Stomach (tissue), 9 donors: ENCODE measurements around the gene MCTP2. TPM values are rescaled to one million over a fixed set of nuclear protein-coding genes. Genes with fewer than 3 reads are reported as not detected.

Experiments used
- DNase-seq, 2 donors: peaks; one replicate each; pipeline versions ENCODE4 v3.0.0 to v3.0.0-alpha.2; 2013 to 2019
- H3K27ac ChIP-seq, 5 donors: fragments of 200-600 bp in 4 of 5; sonication (generic) in 4 of 5; one replicate each; pipeline ENCODE4 v1.5.1; 2013 to 2019; ENCODE audit warnings: mild to moderate bottlenecking in 1 of 5, moderate library complexity in 1 of 5
- H3K27me3 ChIP-seq, 3 donors: fragments of 200-600 bp; sonication (generic); one replicate each; pipeline ENCODE4 v1.5.1; 2017 to 2019; ENCODE audit warnings: mixed run types in 1 of 3
- H3K36me3 ChIP-seq, 4 donors: fragments of 200-600 bp; sonication (generic); 1 replicate in 3 of 4; 2 replicates in 1 of 4; pipeline ENCODE4 v1.5.1; 2016 to 2019
- H3K4me1 ChIP-seq, 4 donors: fragments of 200-600 bp; sonication (generic); one replicate each; pipeline ENCODE4 v1.5.1; 2016 to 2019
- H3K4me3 ChIP-seq, 4 donors: fragments of 200-600 bp; sonication (generic) in 3 of 4; one replicate each; pipeline ENCODE4 v1.5.1; 2016 to 2019; ENCODE audit warnings: mild to moderate bottlenecking in 1 of 4
- H3K9me3 ChIP-seq, 4 donors: fragments of 200-600 bp; sonication (generic); one replicate each; pipeline ENCODE4 v1.5.1; 2016 to 2019
- EP300 ChIP-seq: sonication (generic); formaldehyde crosslinking; IDR thresholded peaks from one replicate; pipeline ENCODE4 v1.6.1; 2017; ENCODE audit warnings: antibody characterized with exemption
- POLR2A ChIP-seq, 4 donors: fragments of 450-650 bp; IDR thresholded peaks; one replicate each; pipeline ENCODE4 v1.6.1; 2016; ENCODE audit warnings: antibody characterized with exemption in 4 of 4, control low read depth in 2 of 4, mild to moderate bottlenecking in 1 of 4, moderate library complexity in 1 of 4
- POLR2AphosphoS5 ChIP-seq, 3 donors: sonication (generic); formaldehyde crosslinking; IDR thresholded peaks; one replicate each; pipeline ENCODE4 v1.6.1; 2016; ENCODE audit warnings: antibody characterized with exemption in 3 of 3
- WGBS, 5 donors: extraction: QIAGEN DNeasy Blood & Tissue Kit in 3 of 5; methylation state at CpG; one replicate each; pipeline versions ENCODE4 v1.1.5 to v1.1.7; 2013 to 2018; 5-methylcytosine and 5-hydroxymethylcytosine counted together
- intact Hi-C: fragments of 100-400 bp; cut with DNase I; formaldehyde crosslinking; loops from one replicate; pipeline ENCODE4 v1.15.1; 2023; ENCODE audit warnings: low total_unique reads
- polyA plus RNA-seq, 3 donors: library from polyadenylated mRNA; stranded (reverse); fragments of 200-250 nt; gene quantifications; one replicate each; pipeline ENCODE4 v1.2.3, GENCODE V29; 2013
- total RNA-seq, 5 donors: library from RNA; depleted of rRNA; stranded (reverse); fragments of >200 nt; gene quantifications; one replicate each; pipeline versions ENCODE4 v1.1.0 to v1.2.3, GENCODE V29; 2014 to 2016
- TF ChIP-seq, protein P1 (sequence below), 7 experiments: fragments of 450-650 bp in 4 of 7; fragments of 200-600 bp in 3 of 7; sonication (generic) in 3 of 7; IDR thresholded peaks; one replicate each; pipeline ENCODE4 v1.5.1; 2016 to 2019; ENCODE audit warnings: antibody characterized with exemption in 7 of 7, control low read depth in 2 of 7, mild to moderate bottlenecking in 1 of 7
- donor health status: healthy with polysubstance abuse.
- donor health status: Bipolar disorder and iron deficiency.
- donor health status: healthy.

MCTP2 gene
- total and polyA plus RNA-seq, 8 donors: 2.8 to 62.4 (median 15.4) TPM

DNA sequence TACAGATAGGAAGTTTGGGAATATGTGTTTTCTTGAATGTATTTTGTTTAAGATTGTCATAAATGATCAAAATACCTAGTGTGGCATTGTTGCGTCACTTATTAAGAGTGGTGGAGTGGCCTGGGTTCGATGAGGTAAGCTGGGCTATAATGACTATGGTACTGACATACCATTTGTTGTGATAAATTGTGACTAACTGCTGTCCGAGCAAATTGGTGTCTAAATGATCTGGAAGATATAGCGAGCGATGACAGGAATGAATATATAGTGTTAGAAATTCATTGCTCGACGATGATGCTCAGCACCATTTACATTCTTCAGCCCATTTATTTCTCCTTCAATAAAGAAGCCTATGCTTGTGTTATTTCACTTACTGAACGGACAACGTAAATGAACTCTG, 123.3 kb downstream of the MCTP2 start:
- no peaks in the 10 kb centered on the region for H3K9me3 ChIP-seq
- intact Hi-C loops: no loop called here
- peaks cover 0 to 34% (median 18%) of the 10 kb centered on the region in 4 donors for H3K36me3 ChIP-seq
- H3K27ac ChIP-seq: no peak overlapping the region
- no peaks in the 10 kb centered on the region for H3K4me1 ChIP-seq
- DNase-seq: no peak
- TF ChIP-seq POLR2A (IDR thresholded peaks at IDR 0.05) (no peak), EP300 (no peak), POLR2AphosphoS5 (IDR thresholded peaks at IDR 0.05) (no peak)
- TF ChIP-seq, protein P1, sequence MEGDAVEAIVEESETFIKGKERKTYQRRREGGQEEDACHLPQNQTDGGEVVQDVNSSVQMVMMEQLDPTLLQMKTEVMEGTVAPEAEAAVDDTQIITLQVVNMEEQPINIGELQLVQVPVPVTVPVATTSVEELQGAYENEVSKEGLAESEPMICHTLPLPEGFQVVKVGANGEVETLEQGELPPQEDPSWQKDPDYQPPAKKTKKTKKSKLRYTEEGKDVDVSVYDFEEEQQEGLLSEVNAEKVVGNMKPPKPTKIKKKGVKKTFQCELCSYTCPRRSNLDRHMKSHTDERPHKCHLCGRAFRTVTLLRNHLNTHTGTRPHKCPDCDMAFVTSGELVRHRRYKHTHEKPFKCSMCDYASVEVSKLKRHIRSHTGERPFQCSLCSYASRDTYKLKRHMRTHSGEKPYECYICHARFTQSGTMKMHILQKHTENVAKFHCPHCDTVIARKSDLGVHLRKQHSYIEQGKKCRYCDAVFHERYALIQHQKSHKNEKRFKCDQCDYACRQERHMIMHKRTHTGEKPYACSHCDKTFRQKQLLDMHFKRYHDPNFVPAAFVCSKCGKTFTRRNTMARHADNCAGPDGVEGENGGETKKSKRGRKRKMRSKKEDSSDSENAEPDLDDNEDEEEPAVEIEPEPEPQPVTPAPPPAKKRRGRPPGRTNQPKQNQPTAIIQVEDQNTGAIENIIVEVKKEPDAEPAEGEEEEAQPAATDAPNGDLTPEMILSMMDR (IDR thresholded peaks at IDR 0.05): no peak
- WGBS, 5 donors: 93 to 98% (median 95%) methylated on average over 9 of the region's 9 CpGs
- no peak overlapping the region for H3K4me3 ChIP-seq
- no peaks in the 10 kb centered on the region for H3K27me3 ChIP-seq

DNA sequence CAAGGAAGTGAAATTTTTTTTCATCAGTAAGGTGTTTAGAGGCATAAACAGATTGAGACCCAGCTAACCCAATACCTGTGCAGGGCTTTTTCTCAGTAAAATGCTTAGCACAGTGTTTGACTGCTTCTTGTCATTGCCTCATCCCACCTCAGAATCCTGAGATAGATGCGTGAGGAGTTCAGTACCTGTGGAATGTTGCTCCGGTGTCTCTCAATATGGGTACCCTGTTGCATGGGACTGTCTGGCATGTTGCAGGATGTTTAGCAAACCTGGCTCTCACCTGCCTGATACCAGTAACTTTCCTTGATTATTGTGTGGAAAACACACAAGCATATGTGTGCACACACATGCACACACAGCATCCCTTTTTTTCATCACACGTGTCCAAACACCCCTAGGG, 128.4 kb downstream of the MCTP2 start:
- TF ChIP-seq EP300: no peak

DNA sequence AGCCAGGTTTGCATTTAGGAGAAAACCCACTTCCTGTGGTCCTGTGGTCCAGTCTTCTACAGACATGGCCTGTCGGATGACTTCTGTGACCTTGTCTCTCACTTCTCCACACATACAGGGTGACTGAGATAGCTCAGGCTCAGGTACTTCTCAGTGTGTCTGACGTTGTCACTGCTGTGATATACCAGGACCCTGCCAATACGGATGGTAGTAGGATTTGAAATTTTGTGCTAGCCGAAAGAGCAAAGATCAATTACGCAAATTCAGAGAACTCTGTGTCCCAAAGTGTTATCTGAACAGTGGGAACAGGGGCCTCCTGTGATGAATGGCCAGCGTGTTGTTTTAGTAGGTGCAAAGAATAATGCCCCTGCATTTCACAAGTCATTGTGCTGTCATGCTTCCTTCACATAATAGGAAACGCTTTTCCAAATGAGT, 128.9 kb downstream of the MCTP2 start:
- 81 to 91% (median 84%) methylated on average over 7 of the region's 7 CpGs for WGBS, 5 donors
- H3K27me3 ChIP-seq: no peaks in the 10 kb centered on the region
- intact Hi-C loops: no loop called here
- H3K36me3 ChIP-seq: peaks cover 0 to 29% (median 17%) of the 10 kb centered on the region in 4 donors
- H3K27ac ChIP-seq: no peak overlapping the region
- no peak for DNase-seq
- no peak for TF ChIP-seq POLR2A (IDR thresholded peaks at IDR 0.05)
- TF ChIP-seq, protein P1 (IDR thresholded peaks at IDR 0.05): no peak
- no peak for TF ChIP-seq POLR2AphosphoS5 (IDR thresholded peaks at IDR 0.05)
- TF ChIP-seq EP300: no peak
- H3K9me3 ChIP-seq: no peaks in the 10 kb centered on the region
- H3K4me3 ChIP-seq: no peak overlapping the region
- no peaks in the 10 kb centered on the region for H3K4me1 ChIP-seq

More for the DNA sequence above, 128.4 kb downstream of the MCTP2 start:
- no peaks in the 10 kb centered on the region for H3K9me3 ChIP-seq
- no peak overlapping the region for H3K27ac ChIP-seq
- WGBS, 5 donors: 93 to 97% (median 93%) methylated on average over 3 of the region's 3 CpGs
- H3K4me1 ChIP-seq: no peaks in the 10 kb centered on the region
- no peak overlapping the region for H3K4me3 ChIP-seq
- peaks cover 0 to 29% (median 17%) of the 10 kb centered on the region in 4 donors for H3K36me3 ChIP-seq
- intact Hi-C loops: no loop called here
- no peaks in the 10 kb centered on the region for H3K27me3 ChIP-seq
- no peak for DNase-seq

DNA sequence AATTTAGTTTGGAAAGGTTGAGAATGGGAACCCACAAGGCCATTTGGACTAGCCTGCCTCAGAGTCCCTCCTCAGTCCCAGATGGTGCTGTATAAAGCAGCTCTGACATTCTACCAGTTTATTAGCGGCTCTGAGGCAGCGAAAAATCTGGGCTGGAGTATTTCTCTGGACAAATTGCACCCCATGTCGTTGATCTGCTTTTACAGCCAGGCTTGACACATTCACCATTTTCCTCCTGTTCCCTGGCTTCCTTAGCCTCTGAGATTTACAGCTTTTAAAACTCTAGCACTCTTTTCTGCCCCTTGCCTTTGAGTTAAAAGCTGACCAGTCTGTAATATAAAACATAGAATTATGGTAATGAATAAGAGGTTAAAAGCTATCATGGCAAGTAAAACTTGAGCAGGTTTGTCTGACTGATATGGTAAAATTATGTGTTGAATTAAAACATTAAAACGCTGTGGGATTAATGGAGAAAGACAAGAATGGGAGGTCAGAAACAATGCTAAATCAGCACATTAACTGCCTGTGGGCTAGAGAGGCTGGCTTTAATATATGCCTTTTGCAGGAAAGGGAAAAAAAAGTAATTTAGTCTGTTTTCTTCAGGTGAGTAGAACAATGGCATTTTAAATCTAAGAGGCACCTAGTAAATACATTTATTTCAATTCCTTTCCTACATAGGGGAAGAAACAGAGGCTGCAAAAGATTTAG, 131.2 kb downstream of the MCTP2 start:
- DNase-seq: no peak
- no peaks in the 10 kb centered on the region for H3K27me3 ChIP-seq
- H3K4me3 ChIP-seq: no peak overlapping the region
- TF ChIP-seq, protein P1 (IDR thresholded peaks at IDR 0.05): no peak
- no peak for TF ChIP-seq POLR2A (IDR thresholded peaks at IDR 0.05)
- no peak for TF ChIP-seq POLR2AphosphoS5 (IDR thresholded peaks at IDR 0.05)
- no peak for TF ChIP-seq EP300
- intact Hi-C loops: no loop called here
- no peaks in the 10 kb centered on the region for H3K9me3 ChIP-seq
- 74 to 89% (median 81%) methylated on average over 4 of the region's 4 CpGs for WGBS, 5 donors
- H3K36me3 ChIP-seq: peaks cover 0 to 34% (median 19%) of the 10 kb centered on the region in 4 donors
- H3K27ac ChIP-seq: no peak overlapping the region
- H3K4me1 ChIP-seq: no peaks in the 10 kb centered on the region

DNA sequence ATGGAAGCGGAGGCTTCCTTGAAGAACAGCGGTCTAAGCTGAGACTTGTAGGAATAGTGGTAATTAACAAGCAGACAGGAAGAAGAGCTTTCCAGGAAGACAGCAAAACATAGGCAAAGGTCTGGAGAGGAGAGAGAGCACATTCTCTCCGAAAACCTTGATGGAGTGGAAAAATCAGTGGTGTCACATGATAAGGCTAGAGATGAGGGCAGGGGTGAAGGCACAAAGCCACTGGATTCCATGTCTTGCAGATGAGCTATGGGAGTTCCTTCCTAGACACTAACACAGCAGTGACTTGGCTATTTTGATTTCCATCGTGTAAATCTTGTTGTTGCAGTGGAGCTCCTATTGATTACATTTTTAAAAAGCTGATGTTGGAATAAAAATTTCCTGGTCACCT, 132.0 kb downstream of the MCTP2 start:
- Histone ChIP-seq H3K27me3 (no peaks in the 10 kb centered on the region), H3K4me3 (no peak overlapping the region), H3K27ac (no peak overlapping the region), H3K4me1 (no peaks in the 10 kb centered on the region), H3K9me3 (no peaks in the 10 kb centered on the region), H3K36me3 (peaks cover 0 to 40% (median 27%) of the 10 kb centered on the region in 4 donors)
- 83 to 93% (median 86%) methylated on average over 4 of the region's 4 CpGs for WGBS, 5 donors
- no peak for DNase-seq
- intact Hi-C loops: no loop called here
- TF ChIP-seq EP300 (no peak), POLR2A (IDR thresholded peaks at IDR 0.05) (no peak), POLR2AphosphoS5 (IDR thresholded peaks at IDR 0.05) (no peak)
- TF ChIP-seq, protein P1 (IDR thresholded peaks at IDR 0.05): no peak
